Measurements from ENCODE around the gene BNC2.

BNC2 gene

DNA sequence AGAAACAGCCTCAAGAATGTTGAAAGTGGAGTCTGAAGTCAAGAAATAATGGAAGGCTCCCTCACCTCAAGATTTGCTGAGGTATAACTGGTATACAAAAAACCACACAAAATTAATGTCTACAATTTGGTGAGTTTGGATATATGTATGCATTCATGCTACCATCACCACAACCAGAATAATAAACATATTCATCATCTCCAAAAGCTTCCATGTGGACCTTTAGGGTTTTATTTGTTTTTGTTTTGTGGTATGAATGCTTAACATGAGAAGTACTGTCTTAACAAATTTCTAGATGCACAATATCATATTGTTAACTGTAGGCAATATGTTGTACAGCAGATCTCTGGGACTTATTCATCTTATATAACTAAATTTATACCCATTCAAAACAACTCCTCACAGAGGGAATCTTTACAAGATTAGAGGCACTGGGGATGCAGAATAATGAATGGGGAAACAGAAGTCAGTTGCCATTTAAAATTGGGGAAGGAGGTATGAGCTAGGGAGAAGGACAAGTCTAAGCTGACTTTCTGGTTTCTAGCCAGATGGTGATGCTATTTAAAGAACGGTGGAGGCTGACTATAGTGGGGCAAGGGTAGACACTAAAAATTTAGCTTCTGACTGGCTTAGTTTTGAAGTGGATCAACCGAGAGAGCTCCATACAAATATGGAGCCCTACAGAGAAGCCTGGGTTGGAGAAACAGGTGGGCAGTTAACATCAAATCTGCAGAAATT lies 213.9 kb downstream of the BNC2 start:
- TF ChIP-seq, protein P1, sequence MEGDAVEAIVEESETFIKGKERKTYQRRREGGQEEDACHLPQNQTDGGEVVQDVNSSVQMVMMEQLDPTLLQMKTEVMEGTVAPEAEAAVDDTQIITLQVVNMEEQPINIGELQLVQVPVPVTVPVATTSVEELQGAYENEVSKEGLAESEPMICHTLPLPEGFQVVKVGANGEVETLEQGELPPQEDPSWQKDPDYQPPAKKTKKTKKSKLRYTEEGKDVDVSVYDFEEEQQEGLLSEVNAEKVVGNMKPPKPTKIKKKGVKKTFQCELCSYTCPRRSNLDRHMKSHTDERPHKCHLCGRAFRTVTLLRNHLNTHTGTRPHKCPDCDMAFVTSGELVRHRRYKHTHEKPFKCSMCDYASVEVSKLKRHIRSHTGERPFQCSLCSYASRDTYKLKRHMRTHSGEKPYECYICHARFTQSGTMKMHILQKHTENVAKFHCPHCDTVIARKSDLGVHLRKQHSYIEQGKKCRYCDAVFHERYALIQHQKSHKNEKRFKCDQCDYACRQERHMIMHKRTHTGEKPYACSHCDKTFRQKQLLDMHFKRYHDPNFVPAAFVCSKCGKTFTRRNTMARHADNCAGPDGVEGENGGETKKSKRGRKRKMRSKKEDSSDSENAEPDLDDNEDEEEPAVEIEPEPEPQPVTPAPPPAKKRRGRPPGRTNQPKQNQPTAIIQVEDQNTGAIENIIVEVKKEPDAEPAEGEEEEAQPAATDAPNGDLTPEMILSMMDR (IDR thresholded peaks at IDR 0.05; ENCODE audit: insufficient read depth, low read depth, low read length, missing control alignments), result no peak

DNA sequence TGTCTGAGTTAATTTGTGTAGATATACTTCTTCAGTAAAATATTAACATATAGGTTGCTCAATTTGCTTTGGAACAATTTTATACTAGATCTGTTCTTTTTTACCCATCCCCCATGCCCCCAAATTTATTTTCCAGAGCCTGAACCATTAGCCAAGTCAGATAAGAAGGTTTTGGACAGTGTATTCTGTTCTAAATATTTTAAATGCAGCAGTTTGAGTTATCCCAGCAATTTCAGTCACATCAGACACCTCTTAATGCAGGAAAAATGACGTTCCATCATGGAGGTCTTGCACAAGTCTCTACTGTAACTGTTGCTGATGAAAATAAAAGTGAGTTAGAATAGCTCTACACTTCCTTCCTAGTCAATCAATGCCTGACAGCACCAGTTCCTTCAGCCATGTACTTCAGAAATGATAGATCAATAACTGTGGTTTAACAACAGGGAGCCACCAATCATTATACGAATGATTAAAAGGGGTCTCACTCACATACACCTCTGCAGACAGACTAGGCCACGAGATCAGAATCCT lies 215.8 kb downstream of the BNC2 start:
- DNase-seq (ENCODE audit: low read depth), result no peak
- TF ChIP-seq, protein P1 (IDR thresholded peaks at IDR 0.05; ENCODE audit: insufficient read depth, low read depth, low read length, missing control alignments), result no peak
- H3K4me3 ChIP-seq (ENCODE audit: low read depth, low read length), result no peak overlapping the region

More for the DNA sequence above, 213.9 kb downstream of the BNC2 start:
- H3K4me3 ChIP-seq (ENCODE audit: low read depth, low read length), result no peak overlapping the region
- DNase-seq (ENCODE audit: low read depth), result no peak

DNA sequence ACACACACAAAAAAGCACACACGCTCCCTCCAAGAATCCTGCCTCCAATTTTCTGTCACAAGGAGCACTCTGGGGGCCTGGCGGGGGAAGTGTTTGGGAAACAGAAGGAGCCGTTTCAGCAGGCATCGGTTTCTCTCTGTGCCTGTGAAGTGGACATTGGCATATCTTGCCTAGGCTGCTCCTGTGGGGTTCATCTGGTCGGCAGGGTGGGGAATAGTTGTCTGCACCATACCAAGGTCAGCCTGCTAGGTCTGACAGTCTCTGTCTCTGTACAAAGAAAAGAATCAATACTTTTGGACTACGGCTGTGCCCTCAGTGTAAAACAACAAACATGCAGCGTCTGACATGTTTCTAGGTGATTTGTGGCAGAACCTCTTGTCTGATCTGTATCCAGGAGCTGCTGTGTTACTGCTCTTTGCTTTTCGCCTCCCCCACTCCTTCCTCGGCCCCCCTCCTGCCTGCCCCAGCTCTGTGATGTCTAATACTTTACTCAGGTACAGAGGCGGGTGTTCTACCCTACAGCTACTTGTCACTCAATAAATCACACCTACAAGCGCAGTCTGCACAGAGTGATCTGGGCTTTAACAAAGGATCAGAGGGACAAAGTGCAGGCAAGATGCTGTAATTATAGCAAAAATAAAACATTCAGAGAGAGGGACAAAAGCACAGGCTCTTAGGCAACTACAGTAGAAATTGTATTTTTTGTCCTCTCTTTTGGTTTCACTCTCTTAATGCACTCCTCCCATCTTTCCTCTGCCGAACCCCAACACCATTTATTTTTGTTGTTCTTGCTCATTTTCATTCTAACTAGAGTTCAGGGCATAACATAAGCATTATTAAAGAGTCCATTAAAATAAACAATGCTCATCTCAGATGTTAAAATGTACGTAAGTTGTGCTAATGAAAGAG lies 216.7 kb downstream of the BNC2 start:
- TF ChIP-seq, protein P1 (IDR thresholded peaks at IDR 0.05; ENCODE audit: insufficient read depth, low read depth, low read length, missing control alignments), result no peak
- DNase-seq (ENCODE audit: low read depth), result no peak
- peak overlapping the region; percentile 9; the same call in 1 of the 2 replicates for H3K4me3 ChIP-seq (ENCODE audit: low read depth, low read length)

DNA sequence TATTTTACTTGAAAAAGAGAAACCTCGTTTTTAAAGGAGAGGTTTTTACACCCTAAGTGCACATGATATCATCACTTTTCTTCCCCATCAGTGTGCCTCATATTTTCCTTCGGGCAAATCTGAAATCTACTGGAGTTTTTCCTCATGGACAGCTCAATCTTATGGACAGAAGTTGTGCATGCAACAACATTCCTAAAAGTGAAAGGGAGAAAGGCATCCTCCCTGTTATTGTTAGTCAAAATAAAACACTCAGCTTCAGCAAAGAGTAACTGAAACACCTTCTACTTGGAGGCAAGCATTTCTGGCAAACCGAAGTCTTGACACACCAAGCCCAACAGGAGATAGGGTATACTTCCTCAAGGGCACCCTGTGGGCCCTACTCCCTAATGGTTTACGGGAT lies 217.9 kb downstream of the BNC2 start:
- H3K4me3 ChIP-seq (ENCODE audit: low read depth, low read length), result no peak overlapping the region
- DNase-seq (ENCODE audit: low read depth), result no peak
- TF ChIP-seq, protein P1 (IDR thresholded peaks at IDR 0.05; ENCODE audit: insufficient read depth, low read depth, low read length, missing control alignments), result no peak

DNA sequence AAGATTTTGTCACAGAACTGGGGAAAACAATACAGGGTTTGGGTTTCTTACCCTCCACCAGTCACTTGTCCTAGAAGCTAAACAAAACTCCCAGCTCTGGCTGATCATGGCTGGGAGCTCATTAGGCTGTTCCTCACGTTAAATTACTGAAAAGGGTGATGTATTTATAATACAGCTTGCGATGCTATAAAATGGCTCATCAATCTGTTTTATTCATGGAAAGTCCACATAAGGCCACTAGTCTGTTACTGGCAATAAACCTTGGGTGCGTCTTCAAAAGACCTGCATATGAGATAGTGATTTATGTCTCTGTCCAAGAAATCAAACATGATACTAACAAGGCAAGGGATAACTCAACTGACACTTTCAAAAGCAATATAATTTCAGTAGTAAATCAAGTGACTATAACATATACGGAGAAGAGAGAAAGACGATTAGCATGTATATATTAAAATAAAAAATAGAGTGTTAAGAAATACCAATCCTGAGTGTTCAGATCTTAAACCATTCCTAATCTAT lies 219.0 kb downstream of the BNC2 start:
- DNase-seq (ENCODE audit: low read depth), result no peak
- TF ChIP-seq, protein P1 (IDR thresholded peaks at IDR 0.05; ENCODE audit: insufficient read depth, low read depth, low read length, missing control alignments), result no peak
- H3K4me3 ChIP-seq (ENCODE audit: low read depth, low read length), result no peak overlapping the region

DNA sequence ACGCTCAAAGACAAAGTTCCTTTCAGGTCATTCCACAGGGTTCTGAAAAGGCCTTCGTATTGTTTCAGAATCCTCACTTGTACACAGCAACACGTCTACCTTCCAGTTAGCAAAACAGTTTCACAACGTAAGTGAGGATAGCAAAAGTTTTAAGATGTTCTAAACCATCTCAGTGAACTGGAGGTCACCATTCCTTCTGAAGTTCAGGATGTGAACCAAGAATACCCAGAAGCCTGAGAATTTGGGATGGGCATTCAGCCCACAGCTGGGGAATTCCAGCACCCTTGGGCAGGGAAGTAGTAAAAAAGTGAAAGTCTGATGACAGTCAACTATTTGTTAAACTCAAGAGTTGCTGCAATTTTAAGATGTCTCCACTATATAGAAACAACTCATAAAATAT lies 224.5 kb downstream of the BNC2 start:
- no peak overlapping the region for H3K4me3 ChIP-seq (ENCODE audit: low read depth, low read length)
- TF ChIP-seq, protein P1 (IDR thresholded peaks at IDR 0.05; ENCODE audit: insufficient read depth, low read depth, low read length, missing control alignments), result no peak
- DNase-seq (ENCODE audit: low read depth), result no peak

Data from GM12865 (cell line).